ENCODE measurements around the gene CLDN19. TPM values are rescaled to one million over a fixed set of nuclear protein-coding genes. Genes with fewer than 3 reads are reported as not detected.
A peak's percentile ranks its signal among the peaks of the same experiment; 100 is the strongest.

CLDN19 gene
- total and polyA plus RNA-seq, 9 of the 15 experiments (the other 6 are each of a cell fraction or from before 2014, with no cell fraction given): not detected

- no peak for TF ChIP-seq ZBED1 (IDR thresholded peaks at IDR 0.05)
Measured at GRCh38 chr1:42686418-42686817, 53.6 kb downstream of the CLDN19 start (continued).

GRCh38 chr1:42684139-42684538 is 55.9 kb downstream of the CLDN19 start:
- ChIA-PET POLR2A (interaction anchor here (0.5 to 8.0 kb wide), 14 partner anchors 9 to 759 kb away, joined by 3 to 62 read pairs (median 4); partner anchors contain the start of genes C1orf50 and PPIH), CTCF (ENCODE audit: low intra/inter-chr PET ratio) (no interaction called here)
- no peak overlapping the region for H2AFZ ChIP-seq (ENCODE audit: low read depth, low read length)
- DNase-seq (ENCODE audit: extremely low read depth in 1 of 4, low spot score in 3 of 4) (peak in 1 of 4 experiments; percentile 53), FAIRE-seq (no peak), ATAC-seq (0 out of 3 replicates have a peak, but pooled peaks have one; percentile 2)
- peaks cover 69% of the 10 kb centered on the region for H3K36me3 ChIP-seq (ENCODE audit: control insufficient read depth, insufficient read depth, low read length)
- H3K4me3 ChIP-seq: peak overlapping the region; percentile 77
- BruUV-seq (replicated peaks): TSS peak; percentile 36
- peak overlapping the region; percentile 98 for H3K4me2 ChIP-seq (ENCODE audit: insufficient read depth, low read length)
- peak overlapping the region; percentile 95 for H3K27ac ChIP-seq (ENCODE audit: extremely low read depth, low read depth, low read length)
- H4K20me1 ChIP-seq (replicated peaks; ENCODE audit: control insufficient read depth, insufficient read depth, low read length): peaks cover 58% of the 10 kb centered on the region
- no peaks in the 10 kb centered on the region for H3K27me3 ChIP-seq (ENCODE audit: control insufficient read depth in 2 of 2, insufficient read depth in 2 of 2, low read length in 2 of 2)
- H3K9ac ChIP-seq (ENCODE audit: insufficient read depth in 1 of 2, low read depth in 2 of 2, low read length in 2 of 2): peak overlapping the region; percentile 77 to 99
- intact Hi-C loops (cut with micrococcal nuclease) (loop anchor here (5.0 to 10.0 kb wide), 2 partner anchors 83 to 251 kb away; partner anchors contain the start of genes C1orf50 and P3H1), in situ Hi-C loops (cut with MboI) (no loop called here)
- no peaks in the 10 kb centered on the region for H3K9me3 ChIP-seq (replicated peaks; ENCODE audit: control insufficient read depth, insufficient read depth, low read depth, low read length)
- H3K79me2 ChIP-seq (ENCODE audit: control insufficient read depth, insufficient read depth, low read length): peaks cover 93% of the 10 kb centered on the region
- H3K4me1 ChIP-seq (replicated peaks in 1 of 2; ENCODE audit: control insufficient read depth in 2 of 2, insufficient read depth in 2 of 2, low read length in 2 of 2): peaks cover 9 to 48% of the 10 kb centered on the region in 2 experiments
- under 1% methylated on average over 5 of the region's 5 CpGs for WGBS (ENCODE audit: insufficient coverage, low coverage, missing lambda C conversion rate)
- H3K9me1 ChIP-seq (ENCODE audit: control insufficient read depth, insufficient read depth, low read length): peaks cover 7% of the 10 kb centered on the region
- no peak for TF ChIP-seq HNRNPL (IDR thresholded peaks at IDR 0.05; ENCODE audit: low read depth, low read length)
- TF ChIP-seq SP1 (CRISPR knock-in tag; IDR thresholded peaks at IDR 0.05): 0 out of 2 replicates have a peak, but pooled peaks have one; percentile 38
- peak; percentile 31 for TF ChIP-seq CHD1 (IDR thresholded peaks at IDR 0.05; ENCODE audit: low read length)
- no peak for TF ChIP-seq BCOR (IDR thresholded peaks at IDR 0.05)
- TF ChIP-seq TAF15 (IDR thresholded peaks at IDR 0.05; ENCODE audit: low read depth, low read length): no peak
- TF ChIP-seq RBFOX2 (IDR thresholded peaks at IDR 0.05; ENCODE audit: low read depth, low read length): 0 out of 2 replicates have a peak, but pooled peaks have one; percentile 32
- TF ChIP-seq SIN3A (IDR thresholded peaks at IDR 0.05; ENCODE audit: borderline replicate concordance in 2 of 2, control insufficient read depth in 1 of 2, low read depth in 2 of 2, low read length in 2 of 2): peak in 1 of 2 experiments; percentile 35; a peak in 2 of 4 replicates
- peak; percentile 84 to 96 (median 85) for TF ChIP-seq YY1 (IDR thresholded peaks at IDR 0.05; ENCODE audit: borderline replicate concordance in 1 of 3, control insufficient read depth in 1 of 3, extremely low read depth in 1 of 3, insufficient read depth in 3 of 3, insufficient read length in 1 of 3, insufficient replicate concordance in 2 of 3, low read depth in 1 of 3, low read length in 2 of 3)
- no peak for TF ChIP-seq ATF4 (CRISPR knock-in tag; IDR thresholded peaks at IDR 0.05)
- no peak for TF ChIP-seq CREBBP (IDR thresholded peaks at IDR 0.05; ENCODE audit: low read depth, low read length)
- no peak for TF ChIP-seq HNRNPUL1 (IDR thresholded peaks at IDR 0.05; ENCODE audit: low read length)
- TF ChIP-seq ZNF316 (IDR thresholded peaks at IDR 0.05): 0 out of 2 replicates have a peak, but pooled peaks have one; percentile 51
- TF ChIP-seq RBM25 (IDR thresholded peaks at IDR 0.05; ENCODE audit: low read depth, low read length, severe bottlenecking): no peak
- TF ChIP-seq PCBP2 (IDR thresholded peaks at IDR 0.05; ENCODE audit: low read depth, low read length, poor library complexity, severe bottlenecking): no peak
- TF ChIP-seq ZNF212 (CRISPR knock-in tag; IDR thresholded peaks at IDR 0.05): no peak
- TF ChIP-seq SIRT6 (IDR thresholded peaks at IDR 0.05; ENCODE audit: low read depth, low read length): peak; percentile 20
- no peak for TF ChIP-seq POU5F1 (IDR thresholded peaks at IDR 0.05; ENCODE audit: borderline replicate concordance, low read depth, low read length, partially characterized antibody)
- no peak for TF ChIP-seq MLX (CRISPR knock-in tag; conservative IDR thresholded peaks at IDR 0.05)
